Measurements from ENCODE around the gene LRRN3. TPM values are rescaled to one million over a fixed set of nuclear protein-coding genes. Genes with fewer than 3 reads are reported as not detected.

Gene LRRN3
- total RNA-seq, 1 donor from 2014 or later = not detected

DNA sequence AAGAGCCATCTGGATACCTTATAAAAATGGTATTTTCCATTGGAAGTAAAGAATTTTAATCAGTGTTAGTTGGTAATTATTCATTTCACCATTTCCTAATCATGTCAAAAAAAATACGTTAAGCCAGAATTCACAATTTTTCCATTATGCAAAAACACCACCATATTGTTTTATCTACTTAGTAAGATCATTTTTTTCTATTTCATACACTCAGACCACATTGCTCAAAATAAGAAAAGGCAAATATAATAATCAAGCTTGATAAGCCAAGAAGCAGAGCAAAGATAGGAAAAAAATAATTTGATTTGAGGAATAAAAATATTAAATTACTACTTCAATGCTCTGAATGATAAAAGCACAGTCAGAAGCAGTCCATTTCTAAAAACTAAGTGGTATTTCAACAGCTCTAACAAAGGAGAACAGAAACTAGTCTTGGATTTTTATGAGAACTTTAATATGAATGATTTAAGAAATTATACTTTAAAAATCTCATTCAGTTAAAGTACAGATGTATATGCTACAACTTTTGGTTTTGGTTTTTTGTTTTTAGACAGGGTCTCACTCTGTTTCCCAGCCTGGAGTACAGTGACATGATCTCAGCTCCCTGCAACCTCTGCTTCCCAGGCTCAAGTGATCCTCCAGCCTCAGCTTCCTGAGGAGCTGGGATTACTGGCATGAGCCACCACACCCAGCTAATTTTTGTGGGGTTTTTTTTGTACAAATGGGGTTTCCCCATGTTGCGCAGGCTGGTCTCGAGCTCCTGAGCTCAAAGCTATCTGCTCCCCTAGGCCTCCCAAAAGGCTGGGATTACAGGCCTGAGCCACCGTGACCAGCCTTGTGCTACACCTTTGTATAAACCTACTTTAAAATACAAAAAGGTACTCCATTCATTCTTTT lies 46.6 kb downstream of the LRRN3 start:
- TF ChIP-seq, protein P1, sequence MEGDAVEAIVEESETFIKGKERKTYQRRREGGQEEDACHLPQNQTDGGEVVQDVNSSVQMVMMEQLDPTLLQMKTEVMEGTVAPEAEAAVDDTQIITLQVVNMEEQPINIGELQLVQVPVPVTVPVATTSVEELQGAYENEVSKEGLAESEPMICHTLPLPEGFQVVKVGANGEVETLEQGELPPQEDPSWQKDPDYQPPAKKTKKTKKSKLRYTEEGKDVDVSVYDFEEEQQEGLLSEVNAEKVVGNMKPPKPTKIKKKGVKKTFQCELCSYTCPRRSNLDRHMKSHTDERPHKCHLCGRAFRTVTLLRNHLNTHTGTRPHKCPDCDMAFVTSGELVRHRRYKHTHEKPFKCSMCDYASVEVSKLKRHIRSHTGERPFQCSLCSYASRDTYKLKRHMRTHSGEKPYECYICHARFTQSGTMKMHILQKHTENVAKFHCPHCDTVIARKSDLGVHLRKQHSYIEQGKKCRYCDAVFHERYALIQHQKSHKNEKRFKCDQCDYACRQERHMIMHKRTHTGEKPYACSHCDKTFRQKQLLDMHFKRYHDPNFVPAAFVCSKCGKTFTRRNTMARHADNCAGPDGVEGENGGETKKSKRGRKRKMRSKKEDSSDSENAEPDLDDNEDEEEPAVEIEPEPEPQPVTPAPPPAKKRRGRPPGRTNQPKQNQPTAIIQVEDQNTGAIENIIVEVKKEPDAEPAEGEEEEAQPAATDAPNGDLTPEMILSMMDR (IDR thresholded peaks at IDR 0.05; ENCODE audit: unreplicated experiment) = no peak
- H3K4me3 Mint-ChIP-seq (ENCODE audit: unreplicated experiment) = no peak overlapping the region
- no peak for DNase-seq (ENCODE audit: low spot score)
- no peaks in the 10 kb centered on the region for H3K27me3 Mint-ChIP-seq (ENCODE audit: unreplicated experiment)
- H3K36me3 Mint-ChIP-seq (ENCODE audit: low read depth, unreplicated experiment) = no peaks in the 10 kb centered on the region
- H3K9me3 Mint-ChIP-seq (ENCODE audit: unreplicated experiment) = no peaks in the 10 kb centered on the region
- H3K4me1 Mint-ChIP-seq (ENCODE audit: unreplicated experiment) = peaks cover 5% of the 10 kb centered on the region
- peak overlapping the region; percentile 28 for H3K27ac Mint-ChIP-seq (ENCODE audit: unreplicated experiment)

DNA sequence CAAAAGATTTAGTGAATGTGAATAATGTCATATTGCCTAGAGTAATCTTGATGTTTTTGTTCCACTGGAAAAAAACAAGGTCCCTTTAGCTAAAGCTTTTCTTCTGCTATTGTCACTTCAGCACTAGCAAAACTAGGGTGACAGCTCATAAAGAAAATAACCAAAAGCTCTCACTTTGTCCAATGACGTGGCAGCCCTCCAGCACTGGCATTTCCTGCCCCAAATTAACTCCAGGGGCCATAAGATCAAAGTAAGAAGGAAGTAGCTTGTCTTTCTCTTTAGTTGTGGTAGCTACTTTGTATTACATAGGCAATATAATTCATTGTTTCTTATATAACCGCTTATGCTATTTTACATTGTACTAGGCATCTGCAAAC lies 47.3 kb downstream of the LRRN3 start:
- no peaks in the 10 kb centered on the region for H3K9me3 Mint-ChIP-seq (ENCODE audit: unreplicated experiment)
- TF ChIP-seq, protein P1 (IDR thresholded peaks at IDR 0.05; ENCODE audit: unreplicated experiment) = no peak
- no peak for DNase-seq (ENCODE audit: low spot score)
- H3K4me1 Mint-ChIP-seq (ENCODE audit: unreplicated experiment) = peaks cover 5% of the 10 kb centered on the region
- no peaks in the 10 kb centered on the region for H3K27me3 Mint-ChIP-seq (ENCODE audit: unreplicated experiment)
- no peak overlapping the region for H3K4me3 Mint-ChIP-seq (ENCODE audit: unreplicated experiment)
- no peaks in the 10 kb centered on the region for H3K36me3 Mint-ChIP-seq (ENCODE audit: low read depth, unreplicated experiment)
- H3K27ac Mint-ChIP-seq (ENCODE audit: unreplicated experiment) = no peak overlapping the region

DNA sequence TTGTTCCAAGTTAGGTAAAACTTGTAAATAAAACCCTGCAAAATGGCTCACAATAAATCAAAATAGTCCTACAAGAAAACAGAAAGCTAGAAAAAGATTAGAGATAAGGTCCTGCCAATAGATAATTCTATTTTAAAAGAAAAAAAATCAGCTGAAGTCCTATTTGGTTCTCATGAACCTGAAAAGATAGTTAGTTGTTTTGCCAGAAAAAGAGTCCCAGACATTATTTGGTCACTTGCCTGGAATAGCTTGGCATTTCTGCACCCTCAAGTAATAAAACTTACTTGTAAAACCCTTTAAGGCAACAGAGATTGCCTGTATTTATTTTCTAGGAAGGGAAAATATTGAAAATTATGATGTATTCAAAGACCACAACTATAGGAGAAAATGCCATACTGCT lies 47.7 kb downstream of the LRRN3 start:
- no peaks in the 10 kb centered on the region for H3K27me3 Mint-ChIP-seq (ENCODE audit: unreplicated experiment)
- H3K27ac Mint-ChIP-seq (ENCODE audit: unreplicated experiment) = no peak overlapping the region
- DNase-seq (ENCODE audit: low spot score) = no peak
- H3K9me3 Mint-ChIP-seq (ENCODE audit: unreplicated experiment) = no peaks in the 10 kb centered on the region
- no peaks in the 10 kb centered on the region for H3K36me3 Mint-ChIP-seq (ENCODE audit: low read depth, unreplicated experiment)
- TF ChIP-seq, protein P1 (IDR thresholded peaks at IDR 0.05; ENCODE audit: unreplicated experiment) = no peak
- H3K4me1 Mint-ChIP-seq (ENCODE audit: unreplicated experiment) = peaks cover 5% of the 10 kb centered on the region
- no peak overlapping the region for H3K4me3 Mint-ChIP-seq (ENCODE audit: unreplicated experiment)

DNA sequence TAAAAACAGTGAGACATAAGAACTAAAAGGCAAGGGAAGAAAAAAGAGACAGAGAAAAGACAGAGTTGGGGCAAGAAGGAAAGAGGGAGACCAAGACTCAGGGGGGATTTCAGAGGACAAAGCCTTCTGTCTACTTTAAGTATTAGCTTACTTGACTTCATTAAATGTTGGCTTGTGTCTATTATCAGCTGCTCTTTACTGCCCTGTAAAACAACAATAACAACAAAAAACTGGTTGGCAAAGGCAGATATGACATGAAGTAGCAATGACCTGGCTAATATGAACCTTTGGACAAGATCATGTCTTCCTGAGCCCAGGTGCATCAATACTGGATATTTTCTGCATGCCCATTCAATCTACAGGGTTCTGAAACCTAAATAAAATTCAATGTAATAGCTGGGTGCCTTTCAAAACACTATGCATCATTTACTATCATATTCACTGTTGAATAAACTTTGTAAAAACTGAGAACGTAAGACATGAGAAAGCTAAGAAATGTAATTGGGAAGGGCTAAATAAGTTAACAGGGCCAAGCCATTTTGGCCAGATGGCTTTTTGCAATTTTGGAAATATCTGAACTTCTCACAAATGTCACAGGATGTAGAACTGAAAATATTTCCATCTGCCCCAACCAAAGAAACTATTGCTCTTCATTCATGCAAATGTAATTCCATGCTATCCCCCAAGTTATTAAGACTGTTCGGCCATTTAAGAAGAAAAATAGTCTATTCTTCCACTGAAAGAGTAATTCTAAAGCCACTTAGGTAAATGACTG lies 49.4 kb downstream of the LRRN3 start:
- DNase-seq (ENCODE audit: low spot score) = no peak
- TF ChIP-seq, protein P1 (IDR thresholded peaks at IDR 0.05; ENCODE audit: unreplicated experiment) = no peak
- no peak overlapping the region for H3K4me3 Mint-ChIP-seq (ENCODE audit: unreplicated experiment)
- peaks cover 5% of the 10 kb centered on the region for H3K4me1 Mint-ChIP-seq (ENCODE audit: unreplicated experiment)
- no peaks in the 10 kb centered on the region for H3K9me3 Mint-ChIP-seq (ENCODE audit: unreplicated experiment)
- H3K27ac Mint-ChIP-seq (ENCODE audit: unreplicated experiment) = no peak overlapping the region
- H3K36me3 Mint-ChIP-seq (ENCODE audit: low read depth, unreplicated experiment) = no peaks in the 10 kb centered on the region
- no peaks in the 10 kb centered on the region for H3K27me3 Mint-ChIP-seq (ENCODE audit: unreplicated experiment)

DNA sequence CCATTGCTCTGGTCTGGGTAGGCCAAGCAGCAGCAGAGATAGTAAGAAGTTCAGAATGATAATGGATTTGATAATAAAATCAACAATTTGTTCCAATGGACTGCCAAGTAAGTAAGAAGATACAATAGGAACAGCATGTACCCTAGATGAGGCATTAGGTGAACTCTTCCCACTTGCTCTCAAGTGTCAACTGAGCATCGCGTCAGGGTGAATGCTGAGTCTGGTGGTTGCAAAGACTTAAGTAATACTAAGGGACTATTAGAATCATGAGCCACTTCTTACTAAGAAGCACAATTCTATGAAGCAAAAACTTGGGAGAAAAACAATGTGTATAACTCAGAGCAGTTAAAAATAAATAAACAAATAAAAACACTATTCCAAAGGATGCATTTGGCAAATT lies 54.5 kb downstream of the LRRN3 start:
- H3K4me3 Mint-ChIP-seq (ENCODE audit: unreplicated experiment) = no peak overlapping the region
- TF ChIP-seq, protein P1 (IDR thresholded peaks at IDR 0.05; ENCODE audit: unreplicated experiment) = no peak
- H3K9me3 Mint-ChIP-seq (ENCODE audit: unreplicated experiment) = no peaks in the 10 kb centered on the region
- no peaks in the 10 kb centered on the region for H3K27me3 Mint-ChIP-seq (ENCODE audit: unreplicated experiment)
- H3K27ac Mint-ChIP-seq (ENCODE audit: unreplicated experiment) = no peak overlapping the region
- DNase-seq (ENCODE audit: low spot score) = no peak
- no peaks in the 10 kb centered on the region for H3K4me1 Mint-ChIP-seq (ENCODE audit: unreplicated experiment)
- no peaks in the 10 kb centered on the region for H3K36me3 Mint-ChIP-seq (ENCODE audit: low read depth, unreplicated experiment)

All from endothelial cell (in vitro differentiated cells).